GM19438 (cell line): ENCODE measurements around the gene ABHD3.
"Not testable (repeated sequence)": the region's sequence is repeated elsewhere in the genome, so short reads cannot be mapped to it uniquely, and the experiment has no call there.

Experiments
- ATAC-seq: cut with Tn5 transposase; IDR thresholded peaks from one replicate; pipeline ENCODE4 v1.9.1; 2021; ENCODE audit warnings: low read depth; ENCODE audit not compliant: unreplicated experiment

Gene ABHD3

GRCh38 chr18:21656402-21656801 is 48.2 kb downstream of the ABHD3 start:
- ATAC-seq = no peak

DNA sequence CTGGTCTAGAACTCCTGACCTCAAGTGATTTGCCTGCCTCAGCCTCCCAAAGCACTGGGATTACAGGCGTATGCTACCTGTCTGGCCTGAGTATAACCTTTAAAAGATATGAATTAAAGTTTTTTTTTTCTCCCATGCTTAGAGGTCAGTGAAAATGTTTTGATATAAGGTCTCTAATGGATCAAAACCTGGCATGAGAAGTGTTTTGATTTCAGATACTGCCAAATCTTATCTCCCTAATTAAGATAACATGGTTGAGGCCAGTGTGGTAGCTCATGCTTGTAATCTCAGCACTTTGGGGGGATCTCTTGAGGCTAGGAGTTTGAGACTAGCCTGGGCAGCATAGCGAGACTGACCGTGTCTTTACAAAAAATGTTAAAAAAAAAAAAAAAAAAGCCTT is 51.2 kb downstream of the ABHD3 start:
- ATAC-seq = no peak

DNA sequence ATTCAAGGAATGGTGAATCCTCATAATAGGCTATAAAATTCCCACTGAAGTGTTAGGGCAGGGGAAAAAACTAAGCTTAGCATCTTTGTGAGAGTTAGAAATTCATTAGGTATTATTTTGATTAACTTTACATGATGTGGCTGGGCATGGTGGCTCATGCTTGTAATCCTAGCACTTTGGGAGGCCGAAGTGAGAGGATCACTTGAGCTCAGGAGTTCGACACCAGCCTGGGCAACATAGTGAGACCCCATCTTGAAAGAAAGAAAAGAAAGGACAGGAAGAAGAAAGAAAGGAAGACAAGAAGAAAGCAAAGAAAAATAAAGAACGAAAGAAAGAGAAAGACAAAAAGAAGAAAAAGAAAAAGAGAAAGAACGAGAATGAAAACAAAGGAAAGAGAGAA is 52.5 kb downstream of the ABHD3 start:
- ATAC-seq = no peak

- no peak for ATAC-seq
These were observed 54.3 kb downstream of the ABHD3 start for GRCh38 chr18:21650311-21650710.

- not testable (repeated sequence) for ATAC-seq
These were observed 64.2 kb downstream of the ABHD3 start for GRCh38 chr18:21640375-21640774.

DNA sequence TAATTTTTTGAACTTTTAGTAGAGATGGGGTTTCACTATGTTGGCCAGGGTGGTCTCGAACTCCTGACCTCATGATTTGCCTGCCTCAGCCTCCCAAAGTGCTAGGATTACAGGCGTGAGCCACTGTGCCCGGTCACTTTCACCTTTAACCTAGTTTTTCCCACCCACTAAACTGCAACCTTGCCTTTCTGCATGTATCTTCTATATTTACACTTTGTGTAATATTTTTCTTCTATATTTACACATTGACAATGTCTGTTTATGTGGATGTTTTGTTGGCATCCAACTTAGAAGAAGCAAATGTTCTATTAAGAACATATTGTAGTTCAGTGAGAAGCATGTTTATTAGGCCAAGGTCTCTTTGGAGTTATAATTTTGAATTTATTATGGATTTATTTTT is 65.8 kb downstream of the ABHD3 start:
- no peak for ATAC-seq

DNA sequence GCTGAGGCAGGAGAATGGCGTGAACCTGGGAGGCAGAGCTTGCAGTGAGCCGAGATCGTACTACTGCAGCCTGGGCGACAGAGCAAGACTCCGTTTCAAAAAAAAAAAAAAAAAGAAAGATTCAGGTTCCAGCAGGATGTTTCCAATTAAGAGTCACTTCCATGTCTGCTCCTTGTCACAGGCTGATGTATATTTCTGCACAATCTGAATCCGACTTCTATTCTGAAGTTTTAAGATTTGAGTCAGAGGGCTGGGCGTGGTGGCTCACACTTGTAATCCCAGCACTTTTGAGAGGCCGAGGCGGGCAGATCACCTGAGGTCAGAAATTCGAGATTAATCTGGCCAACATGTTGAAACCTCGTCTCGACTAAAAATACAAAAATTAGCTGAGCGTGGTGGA is 67.8 kb downstream of the ABHD3 start:
- no peak for ATAC-seq

DNA sequence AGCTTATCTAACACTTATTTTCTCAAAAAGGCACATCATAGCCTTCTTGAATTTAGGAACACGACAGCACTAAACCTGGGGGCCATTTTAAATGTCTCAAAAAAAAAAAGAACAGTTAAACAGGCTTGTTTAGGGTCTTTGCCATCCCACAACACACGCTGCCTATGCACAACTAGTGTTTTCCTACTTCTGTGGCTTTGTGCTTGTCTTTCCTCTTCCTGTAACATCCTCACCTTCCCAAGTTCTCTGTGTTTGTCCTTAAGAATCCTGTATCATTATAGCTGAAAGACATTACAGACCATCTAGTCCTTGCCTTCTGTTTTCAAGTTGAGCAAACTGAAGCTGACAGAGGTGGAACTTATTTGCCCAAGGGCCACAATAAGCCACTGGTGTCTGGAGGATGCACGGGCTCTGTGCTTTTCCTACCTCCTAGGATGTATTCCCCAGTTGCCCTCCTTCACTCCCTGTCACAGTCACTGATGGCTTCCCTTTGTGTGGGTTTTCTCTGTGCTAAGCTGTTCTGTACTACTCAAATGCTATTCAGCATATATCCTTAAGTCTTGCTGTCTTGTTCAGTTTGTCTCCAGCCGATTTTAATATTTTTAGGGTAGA is 69.9 kb downstream of the ABHD3 start:
- no peak for ATAC-seq

- no peak for ATAC-seq
These were observed 72.2 kb downstream of the ABHD3 start for GRCh38 chr18:21632393-21632792.

GRCh38 chr18:21629089-21629832 is 75.3 kb downstream of the ABHD3 start:
- ATAC-seq = peak; percentile 83

GRCh38 chr18:21621640-21622039 is 82.9 kb downstream of the ABHD3 start:
- not testable (repeated sequence) for ATAC-seq

- ATAC-seq = peak; percentile 98
These were observed 92.2 kb downstream of the ABHD3 start, which contains the start of gene SNRPD1 for GRCh38 chr18:21612125-21613039. SNRPD1 (plus strand) TSS chr18:21612314; CDS start chr18:21612430, 116 bp downstream.

DNA sequence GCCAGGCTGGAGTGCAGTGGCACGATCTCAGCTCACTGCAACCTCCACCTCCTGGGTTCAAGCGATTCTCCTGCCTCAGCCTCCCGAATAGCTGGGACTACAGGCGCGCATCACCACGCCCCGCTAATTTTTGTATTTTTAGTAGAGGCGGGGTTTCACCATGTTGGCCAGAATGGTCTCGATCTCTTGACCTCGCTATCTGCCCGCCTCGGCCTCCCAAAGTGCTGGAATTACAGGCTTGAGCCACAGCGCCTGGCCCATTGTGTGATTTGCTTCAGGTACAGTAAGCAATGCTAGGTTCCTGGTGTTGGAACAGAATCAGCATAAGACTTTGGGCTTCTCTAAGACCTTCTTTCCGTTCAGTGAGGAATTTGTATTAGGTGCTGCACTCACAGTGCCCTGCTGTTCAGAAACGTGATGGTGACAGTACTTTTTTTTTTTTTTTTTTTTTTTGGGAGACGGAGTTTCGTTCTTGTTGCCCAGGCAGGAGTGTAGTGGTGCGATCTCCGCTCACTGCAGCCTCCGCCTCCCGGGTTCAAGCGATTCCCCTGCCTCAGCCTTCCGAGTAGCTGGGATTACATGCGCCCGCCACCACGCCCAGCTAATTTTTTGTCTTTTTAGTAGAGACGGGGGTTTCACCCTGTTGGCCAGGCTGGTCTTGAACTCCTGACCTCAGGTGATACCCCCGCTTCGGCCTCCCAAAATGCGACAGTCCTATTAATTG is 93.0 kb downstream of the ABHD3 start:
- ATAC-seq = not testable (repeated sequence)

GRCh38 chr18:21605213-21605612 is 99.4 kb downstream of the ABHD3 start:
- ATAC-seq = no peak

GRCh38 chr18:21604671-21605070 is 99.9 kb downstream of the ABHD3 start:
- no peak for ATAC-seq

- no peak for ATAC-seq
These were observed 102.3 kb downstream of the ABHD3 start for GRCh38 chr18:21602299-21602587.
